ENCODE measurements around the gene CCDC92B.

The CCDC92B gene

DNA sequence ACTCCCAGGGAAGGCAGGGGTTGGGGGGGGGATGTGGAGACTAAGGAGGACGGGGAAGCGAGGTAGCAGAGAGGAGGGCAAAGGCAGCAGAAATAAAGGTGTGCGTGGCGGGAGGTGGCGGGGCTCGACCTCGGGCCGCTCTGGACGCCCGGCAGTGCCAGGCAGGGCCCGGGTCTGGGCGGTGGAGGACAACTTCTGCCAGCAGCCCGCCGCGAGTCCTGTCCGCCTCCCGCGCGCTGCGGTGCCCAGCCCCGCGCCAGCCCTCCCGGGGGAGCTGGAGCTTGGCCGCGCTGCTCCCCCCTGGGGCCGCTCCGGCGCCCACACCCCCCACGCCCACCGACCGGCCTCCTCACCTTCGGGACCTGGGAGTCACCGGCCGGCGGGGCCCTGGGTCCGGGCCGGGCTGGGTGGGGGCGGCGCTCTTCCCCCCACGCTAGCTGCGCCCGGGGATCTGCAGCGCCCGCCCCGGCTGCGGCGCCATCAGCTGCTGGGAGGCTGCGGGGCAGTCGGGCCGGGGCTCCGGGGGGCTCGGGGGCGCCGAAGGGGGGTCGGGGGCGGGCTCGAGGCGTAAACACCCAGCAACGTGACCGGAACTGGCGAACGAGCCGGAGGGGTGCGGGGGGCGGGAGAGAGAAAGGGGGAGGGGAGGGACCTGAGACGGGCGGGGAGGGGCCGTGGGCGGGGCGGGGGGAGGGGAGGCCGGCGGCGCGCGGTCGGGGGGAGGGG, at the start of gene CCDC92B:
TSS of gene CCDC92B (minus strand) at position 595 of the 726 bp plus-strand sequence. CDS start 14,507 bp downstream, outside the sequence.
- no peak for DNase-seq (ENCODE audit: low read depth, low spot score)
- H3K4me3 ChIP-seq (ENCODE audit: low read depth, low read length), result no peak within 1 kb of the TSS
- POLR2A ChIA-PET, result no interaction called here
- TF ChIP-seq, protein P1, sequence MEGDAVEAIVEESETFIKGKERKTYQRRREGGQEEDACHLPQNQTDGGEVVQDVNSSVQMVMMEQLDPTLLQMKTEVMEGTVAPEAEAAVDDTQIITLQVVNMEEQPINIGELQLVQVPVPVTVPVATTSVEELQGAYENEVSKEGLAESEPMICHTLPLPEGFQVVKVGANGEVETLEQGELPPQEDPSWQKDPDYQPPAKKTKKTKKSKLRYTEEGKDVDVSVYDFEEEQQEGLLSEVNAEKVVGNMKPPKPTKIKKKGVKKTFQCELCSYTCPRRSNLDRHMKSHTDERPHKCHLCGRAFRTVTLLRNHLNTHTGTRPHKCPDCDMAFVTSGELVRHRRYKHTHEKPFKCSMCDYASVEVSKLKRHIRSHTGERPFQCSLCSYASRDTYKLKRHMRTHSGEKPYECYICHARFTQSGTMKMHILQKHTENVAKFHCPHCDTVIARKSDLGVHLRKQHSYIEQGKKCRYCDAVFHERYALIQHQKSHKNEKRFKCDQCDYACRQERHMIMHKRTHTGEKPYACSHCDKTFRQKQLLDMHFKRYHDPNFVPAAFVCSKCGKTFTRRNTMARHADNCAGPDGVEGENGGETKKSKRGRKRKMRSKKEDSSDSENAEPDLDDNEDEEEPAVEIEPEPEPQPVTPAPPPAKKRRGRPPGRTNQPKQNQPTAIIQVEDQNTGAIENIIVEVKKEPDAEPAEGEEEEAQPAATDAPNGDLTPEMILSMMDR (IDR thresholded peaks at IDR 0.05; ENCODE audit: insufficient read depth, low read length, missing control alignments), result no peak
- CTCF ChIA-PET, result no interaction called here

DNA sequence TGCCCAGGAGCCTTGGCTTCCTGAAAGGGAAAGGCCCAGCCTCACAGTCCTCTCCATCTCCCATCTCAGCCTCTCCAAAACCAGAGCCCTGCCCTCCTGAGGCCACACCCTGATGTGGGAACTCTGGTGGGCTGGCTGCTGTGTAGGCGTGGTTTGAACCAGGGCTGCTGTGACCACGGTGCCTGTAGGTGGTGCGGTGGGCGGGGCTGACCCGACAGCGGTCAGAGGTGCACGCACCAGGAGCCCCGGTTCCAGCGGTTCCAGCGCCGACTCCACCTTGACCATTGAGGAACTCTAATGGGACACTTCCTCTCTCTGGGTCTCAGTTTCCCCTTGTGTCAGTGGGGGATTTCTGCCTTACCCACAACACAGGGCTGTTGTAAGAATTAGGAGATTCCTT, 49.2 kb upstream of the CCDC92B start:
- TF ChIP-seq, protein P1 (IDR thresholded peaks at IDR 0.05; ENCODE audit: insufficient read depth, low read length, missing control alignments), result no peak
- ChIA-PET CTCF (no interaction called here), POLR2A (no interaction called here)
- no peak overlapping the region for H3K4me3 ChIP-seq (ENCODE audit: low read depth, low read length)
- DNase-seq (ENCODE audit: low read depth, low spot score), result no peak

DNA sequence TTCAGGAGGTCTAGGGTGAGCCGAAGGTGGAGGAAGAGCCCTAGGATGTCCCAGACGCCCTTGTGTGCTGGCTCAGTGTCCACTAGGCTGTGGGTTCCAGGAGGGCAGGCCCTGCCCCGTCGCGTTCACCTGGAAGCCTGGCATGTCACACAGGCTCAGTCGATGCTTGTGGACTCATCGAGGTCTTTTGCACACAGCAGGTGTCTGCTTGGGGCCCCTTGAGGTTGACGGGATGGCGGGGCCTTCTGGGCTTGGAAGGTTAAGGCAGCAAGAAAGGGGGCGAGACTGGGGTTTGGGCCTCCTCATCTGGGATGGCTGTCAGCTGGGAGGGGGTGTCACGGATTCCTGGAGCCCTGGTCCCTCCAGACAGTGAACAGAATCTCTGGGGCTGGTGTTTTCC, 48.7 kb upstream of the CCDC92B start:
- H3K4me3 ChIP-seq (ENCODE audit: low read depth, low read length), result no peak overlapping the region
- POLR2A ChIA-PET, result no interaction called here
- TF ChIP-seq, protein P1 (IDR thresholded peaks at IDR 0.05; ENCODE audit: insufficient read depth, low read length, missing control alignments), result no peak
- CTCF ChIA-PET, result no interaction called here
- DNase-seq (ENCODE audit: low read depth, low spot score), result no peak

DNA sequence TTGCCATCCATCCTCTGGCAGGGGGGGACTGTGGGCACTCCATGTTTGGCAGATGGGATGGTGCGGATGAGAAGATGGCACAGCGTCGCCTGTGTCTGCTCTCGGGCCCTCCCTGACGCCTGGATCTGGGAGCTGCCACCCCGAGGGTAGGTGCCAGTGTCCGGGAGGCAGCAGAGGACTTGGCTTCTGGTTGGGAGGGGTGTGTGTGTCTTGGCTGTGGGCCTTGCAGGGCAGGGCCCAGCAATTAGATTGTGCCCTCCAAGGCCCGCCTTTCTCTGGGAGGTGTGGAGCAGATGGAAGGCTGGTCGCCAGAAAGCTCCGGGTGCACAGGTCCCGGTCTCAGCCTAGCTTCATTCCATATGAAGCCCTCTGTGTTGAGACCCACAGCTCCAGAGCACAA, 48.2 kb upstream of the CCDC92B start:
- DNase-seq (ENCODE audit: low read depth, low spot score), result no peak
- TF ChIP-seq, protein P1 (IDR thresholded peaks at IDR 0.05; ENCODE audit: insufficient read depth, low read length, missing control alignments), result no peak
- ChIA-PET POLR2A (no interaction called here), CTCF (no interaction called here)
- H3K4me3 ChIP-seq (ENCODE audit: low read depth, low read length), result no peak overlapping the region

DNA sequence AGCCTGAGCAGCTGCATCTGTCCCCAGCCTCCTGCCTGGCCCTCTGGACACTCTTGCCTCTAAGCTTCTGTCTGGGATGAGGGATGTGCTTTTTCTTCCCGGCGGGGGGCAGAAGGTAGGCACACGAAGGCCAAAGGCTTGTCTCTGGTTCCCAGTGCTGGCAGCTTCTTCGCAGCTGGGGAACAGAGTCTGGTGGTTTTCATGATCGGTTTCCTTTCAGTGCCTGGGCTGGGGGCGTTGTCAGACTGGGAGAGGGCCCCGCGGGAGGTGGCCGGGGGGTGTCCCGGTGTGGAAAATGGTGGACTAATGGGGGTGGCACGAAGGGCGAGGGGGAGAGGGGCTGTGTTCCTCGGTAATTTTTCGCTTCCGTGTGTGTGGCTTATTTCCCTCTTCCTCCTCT, 47.8 kb upstream of the CCDC92B start:
- no peak for DNase-seq (ENCODE audit: low read depth, low spot score)
- no peak overlapping the region for H3K4me3 ChIP-seq (ENCODE audit: low read depth, low read length)
- TF ChIP-seq, protein P1 (IDR thresholded peaks at IDR 0.05; ENCODE audit: insufficient read depth, low read length, missing control alignments), result no peak
- ChIA-PET POLR2A (no interaction called here), CTCF (no interaction called here)

DNA sequence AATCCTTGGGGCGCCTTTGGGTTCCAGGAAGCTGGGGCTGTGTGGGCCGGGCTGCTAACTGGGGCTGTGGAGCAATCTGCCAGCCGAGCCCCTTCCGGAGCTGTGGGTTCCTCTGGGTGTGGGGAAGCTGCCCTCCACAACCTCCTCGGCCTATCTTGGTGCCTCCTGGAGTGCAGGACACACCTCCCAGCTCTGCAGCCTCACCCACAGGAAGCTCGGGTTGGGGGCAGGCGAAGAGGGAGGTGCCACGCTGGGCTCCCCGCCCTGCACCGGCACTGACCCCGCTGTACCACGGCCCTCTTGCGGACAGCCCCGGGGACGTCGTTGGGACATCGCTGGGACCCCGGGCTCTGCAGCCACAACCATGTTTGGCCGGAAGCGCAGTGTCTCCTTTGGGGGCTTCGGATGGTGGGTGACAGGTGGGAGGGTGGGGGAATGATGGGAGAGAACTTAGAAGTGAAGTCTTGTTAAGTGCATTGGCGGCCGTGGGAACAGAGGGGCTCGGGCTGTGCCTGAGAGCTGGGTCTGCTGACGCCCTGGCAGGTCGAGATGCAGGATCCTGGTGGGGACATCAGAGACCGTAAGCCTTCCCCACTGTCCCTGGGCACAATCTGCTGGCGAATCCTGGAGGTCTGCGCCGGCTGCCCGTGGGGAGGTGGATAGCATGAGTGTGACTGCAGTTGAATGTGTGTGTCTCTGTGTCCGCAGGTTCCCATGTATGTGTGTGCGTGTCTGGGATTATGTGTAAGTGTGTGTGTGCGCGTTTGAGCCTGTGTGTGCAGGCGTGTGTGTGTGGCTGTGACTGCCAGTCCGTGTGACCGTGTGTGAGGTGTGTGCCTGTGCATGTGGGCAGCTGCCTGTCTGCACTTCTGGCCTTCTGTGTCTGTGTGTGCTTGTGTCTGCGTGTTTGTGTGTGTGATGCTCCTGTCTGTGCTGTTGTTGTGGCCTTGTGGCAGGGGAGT, 47.0 kb upstream of the CCDC92B start, which contains the start of gene RAP1GAP2:
TSS of gene RAP1GAP2 (plus strand) at position 275 of the 962 bp plus-strand sequence. CDS start at position 365, 90 bp downstream.
- ChIA-PET CTCF (interaction anchor here (0.9 kb wide), 1 partner anchor 10 kb away, joined by 4 read pairs; no protein-coding TSS in a partner anchor), POLR2A (no interaction called here)
- no peak for DNase-seq (ENCODE audit: low read depth, low spot score)
- no peak within 1 kb of the TSS for H3K4me3 ChIP-seq (ENCODE audit: low read depth, low read length)
- TF ChIP-seq, protein P1 (IDR thresholded peaks at IDR 0.05; ENCODE audit: insufficient read depth, low read length, missing control alignments), result no peak

Data from AG04449 (cell line).